ENCODE results near the gene ZBTB8OS.
A peak's percentile ranks its signal among the peaks of the same experiment; 100 is the strongest.

Gene ZBTB8OS

GRCh38 chr1:32623775-32624174, 26.6 kb downstream of the ZBTB8OS start:
- Histone ChIP-seq H3K27ac (peak overlapping the region; percentile 98), H3K4me1 (ENCODE audit: low read depth, poor library complexity, severe bottlenecking) (peaks cover 95% of the 10 kb centered on the region), H4K20me1 (ENCODE audit: insufficient read depth) (no peaks in the 10 kb centered on the region), H3K4me3 (IDR thresholded peaks at IDR 0.05; ENCODE audit: insufficient read depth, low read depth, low read length) (no peak overlapping the region), H3K9ac (peak overlapping the region; percentile 16; the same call in 1 of the 2 replicates), H3K79me2 (ENCODE audit: insufficient read depth, low read depth) (peaks cover 29% of the 10 kb centered on the region; the same call in 1 of the 2 replicates), H3K4me2 (peak overlapping the region; percentile 76), H2AFZ (ENCODE audit: low read depth) (no peak overlapping the region), H3K36me3 (ENCODE audit: insufficient read depth) (no peaks in the 10 kb centered on the region), H3K27me3 (ENCODE audit: insufficient read depth, low read depth) (no peaks in the 10 kb centered on the region)
- no peak for TF ChIP-seq CTCF (conservative IDR thresholded peaks at IDR 0.05; ENCODE audit: low read depth, low read length)

- H3K4me1 ChIP-seq (ENCODE audit: low read depth, poor library complexity, severe bottlenecking), result peaks cover 95% of the 10 kb centered on the region
- H3K36me3 ChIP-seq (ENCODE audit: insufficient read depth), result no peaks in the 10 kb centered on the region
- H3K79me2 ChIP-seq (ENCODE audit: insufficient read depth, low read depth), result peaks cover 29% of the 10 kb centered on the region; the same call in 1 of the 2 replicates
- H3K4me3 ChIP-seq (IDR thresholded peaks at IDR 0.05; ENCODE audit: insufficient read depth, low read depth, low read length), result no peak overlapping the region
- H3K27ac ChIP-seq, result peak overlapping the region; percentile 98
- no peak for TF ChIP-seq CTCF (conservative IDR thresholded peaks at IDR 0.05; ENCODE audit: low read depth, low read length)
- H3K27me3 ChIP-seq (ENCODE audit: insufficient read depth, low read depth), result no peaks in the 10 kb centered on the region
- no peaks in the 10 kb centered on the region for H4K20me1 ChIP-seq (ENCODE audit: insufficient read depth)
- H3K9ac ChIP-seq, result peak overlapping the region; percentile 16; the same call in 1 of the 2 replicates
- peak overlapping the region; percentile 76 for H3K4me2 ChIP-seq
- no peak overlapping the region for H2AFZ ChIP-seq (ENCODE audit: low read depth)
These were observed 27.3 kb downstream of the ZBTB8OS start for GRCh38 chr1:32622806-32623681.

GRCh38 chr1:32622205-32622604, 28.1 kb downstream of the ZBTB8OS start:
- no peaks in the 10 kb centered on the region for H3K36me3 ChIP-seq (ENCODE audit: insufficient read depth)
- H3K79me2 ChIP-seq (ENCODE audit: insufficient read depth, low read depth), result peaks cover 29% of the 10 kb centered on the region; the same call in 1 of the 2 replicates
- peaks cover 92% of the 10 kb centered on the region for H3K4me1 ChIP-seq (ENCODE audit: low read depth, poor library complexity, severe bottlenecking)
- no peaks in the 10 kb centered on the region for H3K27me3 ChIP-seq (ENCODE audit: insufficient read depth, low read depth)
- peak overlapping the region; percentile 76 for H3K4me2 ChIP-seq
- no peaks in the 10 kb centered on the region for H4K20me1 ChIP-seq (ENCODE audit: insufficient read depth)
- H3K4me3 ChIP-seq (IDR thresholded peaks at IDR 0.05; ENCODE audit: insufficient read depth, low read depth, low read length), result no peak overlapping the region
- peak overlapping the region; percentile 98 for H3K27ac ChIP-seq
- H2AFZ ChIP-seq (ENCODE audit: low read depth), result no peak overlapping the region
- H3K9ac ChIP-seq, result no peak overlapping the region
- TF ChIP-seq CTCF (conservative IDR thresholded peaks at IDR 0.05; ENCODE audit: low read depth, low read length), result no peak

- peak overlapping the region; percentile 76 for H3K4me2 ChIP-seq
- peak overlapping the region; percentile 98 for H3K27ac ChIP-seq
- H4K20me1 ChIP-seq (ENCODE audit: insufficient read depth), result no peaks in the 10 kb centered on the region
- H3K4me1 ChIP-seq (ENCODE audit: low read depth, poor library complexity, severe bottlenecking), result peaks cover 69% of the 10 kb centered on the region
- TF ChIP-seq CTCF (conservative IDR thresholded peaks at IDR 0.05; ENCODE audit: low read depth, low read length), result no peak
- no peaks in the 10 kb centered on the region for H3K27me3 ChIP-seq (ENCODE audit: insufficient read depth, low read depth)
- H3K79me2 ChIP-seq (ENCODE audit: insufficient read depth, low read depth), result peaks cover 16% of the 10 kb centered on the region; the same call in 1 of the 2 replicates
- no peak overlapping the region for H3K4me3 ChIP-seq (IDR thresholded peaks at IDR 0.05; ENCODE audit: insufficient read depth, low read depth, low read length)
- no peaks in the 10 kb centered on the region for H3K36me3 ChIP-seq (ENCODE audit: insufficient read depth)
- peak overlapping the region; percentile 22; the same call in 1 of the 2 replicates for H3K9ac ChIP-seq
- no peak overlapping the region for H2AFZ ChIP-seq (ENCODE audit: low read depth)
These were observed 30.5 kb downstream of the ZBTB8OS start for GRCh38 chr1:32619701-32620485.
